ENCODE data around the gene COX10.

DNA sequence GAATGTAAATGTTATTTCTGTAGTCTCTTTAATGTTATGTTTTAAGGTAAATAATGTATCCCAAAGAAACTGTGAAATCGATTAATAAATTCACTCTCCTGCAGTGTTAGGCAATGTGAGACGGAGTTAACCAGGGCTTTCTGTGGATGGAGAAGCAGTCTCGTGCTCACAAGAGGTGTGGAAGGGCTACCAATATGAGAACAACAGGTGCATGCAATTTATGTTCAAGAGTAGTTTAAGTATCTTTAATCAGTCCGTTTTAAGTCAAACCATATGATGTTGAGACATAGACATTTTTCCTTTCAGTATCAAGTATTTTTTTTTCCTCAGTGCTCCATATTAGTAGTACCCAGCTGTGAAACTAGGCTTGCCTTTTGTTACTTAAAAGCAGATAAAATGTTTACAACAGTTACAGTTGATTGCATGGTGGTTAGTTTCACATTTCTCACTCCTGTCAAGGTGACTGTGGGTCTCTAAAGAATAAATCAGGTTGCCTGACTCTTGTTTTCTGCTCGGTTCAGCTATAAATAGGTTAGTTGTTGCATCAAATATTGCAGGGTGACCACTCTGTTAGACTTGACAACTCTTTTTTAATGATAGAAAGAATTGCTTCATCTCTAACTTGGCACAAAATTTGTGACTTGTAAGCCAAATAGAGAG lies 54.4 kb downstream of the COX10 start:
- TF ChIP-seq, protein P1, sequence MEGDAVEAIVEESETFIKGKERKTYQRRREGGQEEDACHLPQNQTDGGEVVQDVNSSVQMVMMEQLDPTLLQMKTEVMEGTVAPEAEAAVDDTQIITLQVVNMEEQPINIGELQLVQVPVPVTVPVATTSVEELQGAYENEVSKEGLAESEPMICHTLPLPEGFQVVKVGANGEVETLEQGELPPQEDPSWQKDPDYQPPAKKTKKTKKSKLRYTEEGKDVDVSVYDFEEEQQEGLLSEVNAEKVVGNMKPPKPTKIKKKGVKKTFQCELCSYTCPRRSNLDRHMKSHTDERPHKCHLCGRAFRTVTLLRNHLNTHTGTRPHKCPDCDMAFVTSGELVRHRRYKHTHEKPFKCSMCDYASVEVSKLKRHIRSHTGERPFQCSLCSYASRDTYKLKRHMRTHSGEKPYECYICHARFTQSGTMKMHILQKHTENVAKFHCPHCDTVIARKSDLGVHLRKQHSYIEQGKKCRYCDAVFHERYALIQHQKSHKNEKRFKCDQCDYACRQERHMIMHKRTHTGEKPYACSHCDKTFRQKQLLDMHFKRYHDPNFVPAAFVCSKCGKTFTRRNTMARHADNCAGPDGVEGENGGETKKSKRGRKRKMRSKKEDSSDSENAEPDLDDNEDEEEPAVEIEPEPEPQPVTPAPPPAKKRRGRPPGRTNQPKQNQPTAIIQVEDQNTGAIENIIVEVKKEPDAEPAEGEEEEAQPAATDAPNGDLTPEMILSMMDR (IDR thresholded peaks at IDR 0.05): no peak
- TF ChIP-seq POLR2A (IDR thresholded peaks at IDR 0.05): no peak

Measured in esophagus squamous epithelium (tissue), 4 donors.